Spleen (tissue), 11 donors: Measurements from ENCODE around the gene OLFM1. TPM values are rescaled to one million over a fixed set of nuclear protein-coding genes. Genes with fewer than 3 reads are reported as not detected.

ENCODE experiments used
- DNase-seq: peaks from one replicate; pipeline ENCODE4 v3.0.0-alpha.2; 2020
- H3K27ac ChIP-seq, 8 donors: fragments of 200-600 bp; sonication (generic) in 7 of 8; 1 replicate in 4 of 8; 2 replicates in 4 of 8; pipeline versions ENCODE4 v1.5.0 to v1.8.0; 2016 to 2021; ENCODE audit warnings: inconsistent platforms in 4 of 8, mild to moderate bottlenecking in 4 of 8, moderate library complexity in 1 of 8
- H3K27me3 ChIP-seq, 7 donors: fragments of 200-600 bp; sonication (generic) in 6 of 7; replicated peaks in 1 of 7; 1 replicate in 4 of 7; 2 replicates in 3 of 7; pipeline versions ENCODE4 v1.5.0 to v1.8.0; 2016 to 2021; ENCODE audit warnings: inconsistent platforms in 3 of 7, mild to moderate bottlenecking in 1 of 7
- H3K36me3 ChIP-seq, 6 donors: fragments of 200-600 bp; sonication (generic) in 5 of 6; 1 replicate in 4 of 6; 2 replicates in 2 of 6; pipeline versions ENCODE4 v1.5.0 to v1.8.0; 2016 to 2021; ENCODE audit warnings: inconsistent platforms in 2 of 6
- H3K4me1 ChIP-seq, 6 donors: fragments of 200-600 bp; sonication (generic) in 5 of 6; 1 replicate in 3 of 6; 2 replicates in 3 of 6; pipeline versions ENCODE4 v1.5.0 to v1.8.0; 2016 to 2021; ENCODE audit warnings: inconsistent platforms in 3 of 6
- H3K4me3 ChIP-seq, 8 donors: fragments of 200-600 bp; sonication (generic) in 7 of 8; 1 replicate in 4 of 8; 2 replicates in 4 of 8; pipeline versions ENCODE4 v1.5.0 to v1.8.0; 2016 to 2021; ENCODE audit warnings: inconsistent platforms in 4 of 8, mild to moderate bottlenecking in 4 of 8, moderate library complexity in 2 of 8
- H3K9me3 ChIP-seq, 8 donors: fragments of 200-600 bp; sonication (generic) in 7 of 8; 1 replicate in 4 of 8; 2 replicates in 4 of 8; pipeline versions ENCODE4 v1.5.0 to v1.8.0; 2016 to 2021; ENCODE audit warnings: inconsistent platforms in 4 of 8
- CTCF ChIP-seq, 11 experiments: fragments of 200-600 bp in 7 of 11; fragments of 450-650 bp in 4 of 11; sonication (generic) in 4 of 11; IDR thresholded peaks in 8 of 11; conservative IDR thresholded peaks in 3 of 11; 1 replicate in 7 of 11; 2 replicates in 4 of 11; pipeline versions ENCODE4 v1.4.0 to v1.8.0; 2016 to 2021; ENCODE audit warnings: antibody characterized with exemption in 11 of 11, inconsistent platforms in 4 of 11, mild to moderate bottlenecking in 1 of 11
- POLR2A ChIP-seq, 3 donors: fragments of 450-650 bp; IDR thresholded peaks; one replicate each; pipeline ENCODE4 v1.5.1; 2017; ENCODE audit warnings: antibody characterized with exemption in 3 of 3, mild to moderate bottlenecking in 1 of 3
- POLR2AphosphoS5 ChIP-seq, 3 donors: sonication (generic); formaldehyde crosslinking; IDR thresholded peaks; one replicate each; pipeline ENCODE4 v1.5.1; 2017; ENCODE audit warnings: antibody characterized with exemption in 3 of 3
- WGBS, 5 donors: extraction: QIAGEN DNeasy Blood & Tissue Kit in 3 of 5; methylation state at CpG; one replicate each; pipeline versions ENCODE4 v1.1.5 to v1.1.7; 2013 to 2018; 5-methylcytosine and 5-hydroxymethylcytosine counted together
- intact Hi-C: fragments of 100-400 bp; cut with DNase I; formaldehyde crosslinking; loops from one replicate; pipeline ENCODE4 v1.15.0; 2023; ENCODE audit warnings: low total_unique reads
- polyA plus RNA-seq, 3 donors: library from polyadenylated mRNA; stranded (reverse); fragments of 200-250 nt; gene quantifications; one replicate each; pipeline ENCODE4 v1.2.1, GENCODE V29; 2013
- total RNA-seq, 7 donors: library from RNA; depleted of rRNA in 3 of 7; stranded (reverse); fragments of >200 nt in 3 of 7; fragmentation: NEBNext Ultra II Directional in 4 of 7; extraction: Animal tissue kit (Norgen Biotek cat#: 25700) in 4 of 7; gene quantifications; one replicate each; pipeline versions ENCODE4 v1.1.0 to v1.2.1, GENCODE V29; 2016 to 2021
- donor health status: healthy with polysubstance abuse.
- donor health status: DM: no; HTN: no; CAD: no; lungs with moderate emphysema.
- donor health status: DM: no; HTN: no; CAD: no.
- donor health status: Bipolar disorder and iron deficiency.
- donor health status: healthy.
- donor health status: DM: no; HTN: no; CAD: no.
- donor health status: DM: yes; HTN: yes; CAD: no.

Gene OLFM1
- total and polyA plus RNA-seq, 10 donors = 5.9 to 109 (median 44.7) TPM

- DNase-seq = no peak
- Histone ChIP-seq H3K9me3 (no peaks in the 10 kb centered on the region), H3K27me3 (peaks cover 3 to 78% (median 39%) of the 10 kb centered on the region in 7 donors), H3K4me3 (no peak overlapping the region), H3K4me1 (peaks cover 13 to 46% (median 32%) of the 10 kb centered on the region in 6 donors), H3K36me3 (peaks cover 0 to 11% (median 0%) of the 10 kb centered on the region in 6 donors), H3K27ac (no peak overlapping the region)
- TF ChIP-seq POLR2AphosphoS5 (IDR thresholded peaks at IDR 0.05) (no peak), CTCF (IDR thresholded peaks at IDR 0.05 in 8 of 11, conservative IDR thresholded peaks at IDR 0.05 in 3 of 11) (no peak), POLR2A (IDR thresholded peaks at IDR 0.05) (no peak)
- intact Hi-C loops = no loop called here
- 88 to 98% (median 93%) methylated on average over 7 of the region's 7 CpGs for WGBS, 5 donors
Measured at GRCh38 chr9:135090081-135090480, 2.6 kb downstream of the OLFM1 start.

GRCh38 chr9:135090547-135090946, 3.1 kb downstream of the OLFM1 start:
- intact Hi-C loops = no loop called here
- 52 to 73% (median 61%) methylated on average over 5 of the region's 5 CpGs for WGBS, 5 donors
- TF ChIP-seq POLR2AphosphoS5 (IDR thresholded peaks at IDR 0.05) (no peak), POLR2A (IDR thresholded peaks at IDR 0.05) (no peak), CTCF (IDR thresholded peaks at IDR 0.05 in 8 of 11, conservative IDR thresholded peaks at IDR 0.05 in 3 of 11) (no peak)

GRCh38 chr9:135091545-135091944, 4.1 kb downstream of the OLFM1 start:
- no peaks in the 10 kb centered on the region for H3K9me3 ChIP-seq
- peaks cover 3 to 74% (median 32%) of the 10 kb centered on the region in 7 donors for H3K27me3 ChIP-seq
- 59 to 83% (median 75%) methylated on average over 1 of the region's 1 CpG for WGBS, 5 donors
- intact Hi-C loops = no loop called here
- TF ChIP-seq CTCF (IDR thresholded peaks at IDR 0.05 in 8 of 11, conservative IDR thresholded peaks at IDR 0.05 in 3 of 11) (no peak), POLR2AphosphoS5 (IDR thresholded peaks at IDR 0.05) (no peak), POLR2A (IDR thresholded peaks at IDR 0.05) (no peak)
- H3K27ac ChIP-seq = no peak overlapping the region
- H3K4me3 ChIP-seq = no peak overlapping the region
- H3K4me1 ChIP-seq = peaks cover 6 to 31% (median 18%) of the 10 kb centered on the region in 6 donors
- DNase-seq = no peak
- peaks cover 0 to 21% (median 0%) of the 10 kb centered on the region in 6 donors for H3K36me3 ChIP-seq

More at GRCh38 chr9:135090547-135090946, 3.1 kb downstream of the OLFM1 start:
- Histone ChIP-seq H3K36me3 (peaks cover 0 to 11% (median 0%) of the 10 kb centered on the region in 6 donors), H3K9me3 (no peaks in the 10 kb centered on the region), H3K4me1 (peaks cover 11 to 41% (median 28%) of the 10 kb centered on the region in 6 donors), H3K27me3 (peaks cover 3 to 78% (median 39%) of the 10 kb centered on the region in 7 donors), H3K27ac (no peak overlapping the region), H3K4me3 (no peak overlapping the region)
- DNase-seq = no peak

GRCh38 chr9:135093111-135093510, 5.6 kb downstream of the OLFM1 start:
- Histone ChIP-seq H3K27me3 (peaks cover 3 to 74% (median 20%) of the 10 kb centered on the region in 7 donors), H3K27ac (no peak overlapping the region), H3K4me1 (peaks cover 0 to 19% (median 8%) of the 10 kb centered on the region in 6 donors), H3K4me3 (no peak overlapping the region), H3K36me3 (peaks cover 0 to 32% (median 0%) of the 10 kb centered on the region in 6 donors), H3K9me3 (no peaks in the 10 kb centered on the region)
- no peak for TF ChIP-seq POLR2AphosphoS5 (IDR thresholded peaks at IDR 0.05)
- no peak for TF ChIP-seq POLR2A (IDR thresholded peaks at IDR 0.05)
- TF ChIP-seq CTCF (IDR thresholded peaks at IDR 0.05 in 8 of 11, conservative IDR thresholded peaks at IDR 0.05 in 3 of 11) = no peak
- intact Hi-C loops = no loop called here
- 71 to 97% (median 79%) methylated on average over 2 to 5 of the region's 5 CpGs for WGBS, 5 donors
- DNase-seq = no peak
